SK-N-SH (cell line): ENCODE data around the gene CCR9. TPM values are rescaled to one million over a fixed set of nuclear protein-coding genes. Genes with fewer than 3 reads are reported as not detected.

Source experiments
- CTCF ChIA-PET: fragments of 300-600, 350-600 bp; formaldehyde crosslinking; extraction: SDS; loops from one replicate; lab custom pipeline; 2021; lab: Yijun Ruan, JAX
- POLR2A ChIA-PET: fragments of 350-600 bp; sonication (Branson Sonifier 250); formaldehyde crosslinking; extraction: SDS; loops from one replicate; lab custom pipeline; 2020; ENCODE audit warnings: antibody characterized with exemption, inconsistent platforms; lab: Yijun Ruan, JAX
- DNase-seq: peaks from one replicate; pipeline ENCODE4 v3.0.0; 2012
- H2AFZ ChIP-seq: fragments of 200-600 bp; sonication (generic); 2 replicates; pipeline ENCODE4 v1.8.1; 2016; ENCODE audit warnings: antibody characterized with exemption, mild to moderate bottlenecking, low read depth
- H3F3A ChIP-seq: fragments of 200-600 bp; sonication (generic); replicated peaks from 2 replicates; pipeline ENCODE3; 2016; ENCODE audit warnings: antibody characterized with exemption, mild to moderate bottlenecking; ENCODE audit not compliant: insufficient read depth
- H3K27ac ChIP-seq, 2 experiments: fragments of 200-500 bp in 1 of 2; fragments of 200-600 bp in 1 of 2; sonication (Bioruptor generic) in 1 of 2; sonication (generic), shearing (Covaris generic) in 1 of 2; 2 replicates each; pipeline versions ENCODE4 v1.5.1 to v1.6.1; 2014 to 2016; ENCODE audit warnings: low read depth in 2 of 2, inconsistent platforms in 1 of 2, low read length in 1 of 2, mild to moderate bottlenecking in 1 of 2, mixed read lengths in 1 of 2
- H3K27me3 ChIP-seq: fragments of 200-600 bp; sonication (generic), shearing (Covaris generic); 2 replicates; pipeline ENCODE4 v1.6.1; 2016; ENCODE audit warnings: mixed run types; ENCODE audit not compliant: insufficient read depth
- H3K36me3 ChIP-seq, 2 experiments: fragments of 200-500 bp in 1 of 2; fragments of 200-600 bp in 1 of 2; sonication (Bioruptor generic) in 1 of 2; sonication (generic) in 1 of 2; replicated peaks in 1 of 2; 2 replicates each; pipeline versions ENCODE3 to v1.5.1; 2014 to 2016; ENCODE audit warnings: low read length in 1 of 2, mild to moderate bottlenecking in 1 of 2; ENCODE audit not compliant: insufficient read depth in 2 of 2, control insufficient read depth in 1 of 2
- H3K4me1 ChIP-seq, 2 experiments: fragments of 200-500 bp in 1 of 2; fragments of 200-600 bp in 1 of 2; sonication (Bioruptor generic) in 1 of 2; sonication (generic), shearing (Covaris generic) in 1 of 2; 2 replicates each; pipeline versions ENCODE4 v1.5.1 to v1.6.1; 2014 to 2016; ENCODE audit warnings: low read depth in 1 of 2, low read length in 1 of 2, mixed run types in 1 of 2; ENCODE audit not compliant: insufficient read depth in 2 of 2, control insufficient read depth in 1 of 2
- H3K4me2 ChIP-seq: fragments of 200-600 bp; sonication (generic), shearing (Covaris generic); 2 replicates; pipeline ENCODE4 v1.6.1; 2017; ENCODE audit warnings: mixed run types
- H3K4me3 ChIP-seq, 2 experiments: fragments of 200-500 bp in 1 of 2; fragments of 200-600 bp in 1 of 2; sonication (Bioruptor generic) in 1 of 2; sonication (generic), shearing (Covaris generic) in 1 of 2; 2 replicates each; pipeline versions ENCODE4 v1.5.1 to v1.8.1; 2014 to 2016; ENCODE audit warnings: low read depth in 2 of 2, inconsistent platforms in 1 of 2, low read length in 1 of 2, mild to moderate bottlenecking in 1 of 2, mixed read lengths in 1 of 2, moderate library complexity in 1 of 2
- H3K79me2 ChIP-seq: fragments of 200-600 bp; sonication (generic); 2 replicates; pipeline ENCODE4 v1.8.1; 2017; ENCODE audit warnings: mild to moderate bottlenecking; ENCODE audit not compliant: insufficient read depth
- H3K9ac ChIP-seq: fragments of 200-600 bp; sonication (generic); 2 replicates; pipeline ENCODE4 v1.6.1; 2017; ENCODE audit warnings: mixed run types
- H3K9me2 ChIP-seq: fragments of 200-600 bp; sonication (generic); 2 replicates; pipeline ENCODE4 v1.6.1; 2017; ENCODE audit warnings: mixed run types
- H3K9me3 ChIP-seq: fragments of 200-600 bp; sonication (generic); 2 replicates; pipeline ENCODE4 v1.6.1; 2017; ENCODE audit warnings: mixed run types, mild to moderate bottlenecking, moderate library complexity
- H4K20me1 ChIP-seq: fragments of 200-600 bp; sonication (generic); 2 replicates; pipeline ENCODE4 v1.6.1; 2017; ENCODE audit warnings: mild to moderate bottlenecking, mixed run types; ENCODE audit not compliant: insufficient read depth
- CHD2 ChIP-seq: fragments of 150-350 bp; IDR thresholded peaks from 2 replicates; pipeline ENCODE4 v1.6.1; 2018; ENCODE audit warnings: low read length; ENCODE audit not compliant: partially characterized antibody
- ELF1 ChIP-seq: IDR thresholded peaks from 2 replicates; pipeline ENCODE4 v1.4.0; 2012
- EP300 ChIP-seq, 2 experiments: IDR thresholded peaks; 2 replicates each; pipeline versions ENCODE4 v1.4.0 to v1.6.1; 2012; ENCODE audit warnings: borderline replicate concordance in 1 of 2, low read depth in 1 of 2, low read length in 1 of 2
- FOSL2 ChIP-seq: IDR thresholded peaks from 2 replicates; pipeline ENCODE4 v1.4.0; 2012; ENCODE audit warnings: low read depth, mild to moderate bottlenecking, moderate library complexity, borderline replicate concordance
- FOXJ3 ChIP-seq: sonication (generic); formaldehyde crosslinking; IDR thresholded peaks from 2 replicates; pipeline ENCODE4 v1.5.1; 2020; ENCODE audit warnings: mild to moderate bottlenecking, missing genetic modification reagents
- FOXM1 ChIP-seq: IDR thresholded peaks from 2 replicates; pipeline ENCODE4 v1.4.0; 2012; ENCODE audit warnings: low read depth, mild to moderate bottlenecking
- GABPA ChIP-seq: IDR thresholded peaks from 2 replicates; pipeline ENCODE4 v1.4.0; 2012; ENCODE audit warnings: low read depth, mild to moderate bottlenecking
- GATA2 ChIP-seq: sonication (generic); formaldehyde crosslinking; IDR thresholded peaks from 2 replicates; pipeline ENCODE4 v1.5.0; 2020; ENCODE audit warnings: mild to moderate bottlenecking, missing genetic modification reagents
- MEF2A ChIP-seq: IDR thresholded peaks from 2 replicates; pipeline ENCODE4 v1.4.0; 2012; ENCODE audit warnings: low read depth, borderline replicate concordance
- NRF1 ChIP-seq: IDR thresholded peaks from 2 replicates; pipeline ENCODE4 v1.6.1; 2012; ENCODE audit warnings: low read depth, mild to moderate bottlenecking, low read length
- POLR2AphosphoS5 ChIP-seq: IDR thresholded peaks from 2 replicates; pipeline ENCODE4 v1.6.1; 2012; ENCODE audit warnings: low read depth, low read length
- RCOR1 ChIP-seq: fragments of 150-350 bp; IDR thresholded peaks from 2 replicates; pipeline ENCODE4 v1.6.1; 2017; ENCODE audit warnings: antibody characterized with exemption, low read length
- REST ChIP-seq: IDR thresholded peaks from 2 replicates; pipeline ENCODE4 v1.6.1; 2012; ENCODE audit warnings: mild to moderate bottlenecking, low read depth, low read length, moderate library complexity
- RFX5 ChIP-seq: IDR thresholded peaks from 2 replicates; pipeline ENCODE4 v1.6.1; 2012; ENCODE audit warnings: mild to moderate bottlenecking, improper control_type of control experiment, low read length
- RXRA ChIP-seq: IDR thresholded peaks from 2 replicates; pipeline ENCODE4 v1.4.0; 2012; ENCODE audit warnings: low read depth, mild to moderate bottlenecking, borderline replicate concordance
- SIN3A ChIP-seq: IDR thresholded peaks from 2 replicates; pipeline ENCODE4 v1.6.1; 2012; ENCODE audit warnings: low read depth, mild to moderate bottlenecking, low read length, moderate library complexity, borderline replicate concordance
- SMC3 ChIP-seq: IDR thresholded peaks from 2 replicates; pipeline ENCODE4 v1.6.1; 2012; ENCODE audit warnings: low read depth, low read length, improper control_type of control experiment
- TAF1 ChIP-seq: IDR thresholded peaks from 2 replicates; pipeline ENCODE4 v1.6.1; 2012; ENCODE audit warnings: low read depth, mild to moderate bottlenecking, low read length, moderate library complexity, borderline replicate concordance
- TCF12 ChIP-seq: IDR thresholded peaks from 2 replicates; pipeline ENCODE4 v1.4.0; 2012
- YY1 ChIP-seq: IDR thresholded peaks from 2 replicates; pipeline ENCODE4 v1.4.0; 2012; ENCODE audit warnings: low read depth, mild to moderate bottlenecking
- ZBTB33 ChIP-seq: IDR thresholded peaks from 2 replicates; pipeline ENCODE4 v1.4.0; 2012; ENCODE audit warnings: low read depth, borderline replicate concordance
- WGBS: methylation state at CpG from one replicate; pipeline ENCODE4 v1.1.6; 2017; ENCODE audit warnings: low lambda C conversion rate; 5-methylcytosine and 5-hydroxymethylcytosine counted together
- polyA plus RNA-seq, 3 experiments: library from polyadenylated mRNA; depleted of rRNA; stranded (reverse); fragments of >200 nt; gene quantifications; 2 replicates each; pipeline ENCODE4 v1.2.3, GENCODE V29; 2012
- TF ChIP-seq, protein P1 (sequence below): IDR thresholded peaks from 2 replicates; pipeline ENCODE4 v1.4.0; 2012; ENCODE audit warnings: low read depth

Gene CCR9
- polyA plus RNA-seq, 1 of the 3 experiments (the other 2 are of a cell fraction): not detected

- no peaks in the 10 kb centered on the region for H4K20me1 ChIP-seq
- TF ChIP-seq NRF1 (no peak), GABPA (no peak), FOXM1 (no peak), RCOR1 (no peak)
Observed at GRCh38 chr3:45894015-45894414, 7.7 kb downstream of the CCR9 start.

GRCh38 chr3:45895686-45896468, 9.5 kb downstream of the CCR9 start:
- whole genome bisulfite sequencing: 45% methylated on average over 5 of the region's 5 CpGs
- ChIA-PET POLR2A (no interaction called here), CTCF (no interaction called here)
- no peak for TF ChIP-seq RXRA
- TF ChIP-seq SMC3: no peak
- TF ChIP-seq CHD2: peak; percentile 33
- TF ChIP-seq POLR2AphosphoS5: no peak
- TF ChIP-seq MEF2A: no peak
- no peak for TF ChIP-seq SIN3A
- peak; percentile 95 for TF ChIP-seq GATA2
- peak; percentile 73; the same call in 1 of the 2 replicates for TF ChIP-seq RCOR1
- TF ChIP-seq TCF12: no peak
- TF ChIP-seq ELF1: no peak
- no peak for TF ChIP-seq ZBTB33
- TF ChIP-seq YY1: no peak
- no peak for TF ChIP-seq REST
- TF ChIP-seq, protein P1, sequence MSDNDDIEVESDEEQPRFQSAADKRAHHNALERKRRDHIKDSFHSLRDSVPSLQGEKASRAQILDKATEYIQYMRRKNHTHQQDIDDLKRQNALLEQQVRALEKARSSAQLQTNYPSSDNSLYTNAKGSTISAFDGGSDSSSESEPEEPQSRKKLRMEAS: no peak
- TF ChIP-seq TAF1: no peak
- no peak for TF ChIP-seq FOXJ3
- TF ChIP-seq NRF1: no peak
- TF ChIP-seq FOSL2: no peak
- TF ChIP-seq EP300 (IDR thresholded peaks at IDR 0.05; ENCODE audit: borderline replicate concordance in 1 of 2, low read depth in 1 of 2, low read length in 1 of 2): peak in 1 of 2 experiments; percentile 77; a peak in 2 of 4 replicates
- no peak for TF ChIP-seq RFX5

More at GRCh38 chr3:45894015-45894414, 7.7 kb downstream of the CCR9 start:
- Histone ChIP-seq H3K4me2 (no peak overlapping the region), H3F3A (no peaks in the 10 kb centered on the region), H3K27ac (no peak overlapping the region), H3K4me3 (no peak overlapping the region), H3K36me3 (no peaks in the 10 kb centered on the region), H3K4me1 (peaks cover 0 to 24% of the 10 kb centered on the region in 2 experiments; a peak in 1 of 4 replicates), H3K79me2 (no peaks in the 10 kb centered on the region), H3K9me3 (no peaks in the 10 kb centered on the region), H3K27me3 (no peaks in the 10 kb centered on the region), H3K9me2 (no peaks in the 10 kb centered on the region), H2AFZ (no peak overlapping the region), H3K9ac (no peak overlapping the region)
- ChIA-PET POLR2A (no interaction called here), CTCF (interaction anchor here (1.1 to 1.6 kb wide), 2 partner anchors 27 to 34 kb away, joined by 3 to 5 read pairs; no protein-coding TSS in a partner anchor)
- DNase-seq: no peak
- 57% methylated on average over 6 of the region's 6 CpGs for WGBS

More at GRCh38 chr3:45895686-45896468, 9.5 kb downstream of the CCR9 start:
- no peak overlapping the region for H2AFZ ChIP-seq
- no peak overlapping the region for H3K4me3 ChIP-seq
- no peaks in the 10 kb centered on the region for H4K20me1 ChIP-seq
- no peaks in the 10 kb centered on the region for H3K27me3 ChIP-seq
- no peaks in the 10 kb centered on the region for H3K79me2 ChIP-seq
- H3K36me3 ChIP-seq: no peaks in the 10 kb centered on the region
- peak; percentile 57 for DNase-seq
- H3K4me1 ChIP-seq: peaks cover 0 to 23% of the 10 kb centered on the region in 2 experiments; a peak in 1 of 4 replicates
- H3K4me2 ChIP-seq: no peak overlapping the region
- no peaks in the 10 kb centered on the region for H3K9me2 ChIP-seq
- peak overlapping the region in 1 of 2 experiments; percentile 82; a peak in 2 of 4 replicates for H3K27ac ChIP-seq
- H3K9ac ChIP-seq: no peak overlapping the region
- no peaks in the 10 kb centered on the region for H3F3A ChIP-seq
- H3K9me3 ChIP-seq: no peaks in the 10 kb centered on the region
